D721Med (cell line): ENCODE results near the gene TWF2.

Source experiments
- DNase-seq: peaks from one replicate; pipeline ENCODE4 v3.0.0; 2011; ENCODE audit warnings: low spot score; ENCODE audit not compliant: insufficient read length
- FAIRE-seq: peaks from 2 replicates; lab custom pipeline; 2011; peaks lifted over from hg19 to GRCh38; lab: Jason Lieb, UNC
- CTCF ChIP-seq: IDR thresholded peaks from 2 replicates; pipeline ENCODE4 v1.5.1; 2012; ENCODE audit warnings: mild to moderate bottlenecking, control low read depth; ENCODE audit not compliant: insufficient read depth; ENCODE audit errors: missing control alignments

Gene TWF2

DNA sequence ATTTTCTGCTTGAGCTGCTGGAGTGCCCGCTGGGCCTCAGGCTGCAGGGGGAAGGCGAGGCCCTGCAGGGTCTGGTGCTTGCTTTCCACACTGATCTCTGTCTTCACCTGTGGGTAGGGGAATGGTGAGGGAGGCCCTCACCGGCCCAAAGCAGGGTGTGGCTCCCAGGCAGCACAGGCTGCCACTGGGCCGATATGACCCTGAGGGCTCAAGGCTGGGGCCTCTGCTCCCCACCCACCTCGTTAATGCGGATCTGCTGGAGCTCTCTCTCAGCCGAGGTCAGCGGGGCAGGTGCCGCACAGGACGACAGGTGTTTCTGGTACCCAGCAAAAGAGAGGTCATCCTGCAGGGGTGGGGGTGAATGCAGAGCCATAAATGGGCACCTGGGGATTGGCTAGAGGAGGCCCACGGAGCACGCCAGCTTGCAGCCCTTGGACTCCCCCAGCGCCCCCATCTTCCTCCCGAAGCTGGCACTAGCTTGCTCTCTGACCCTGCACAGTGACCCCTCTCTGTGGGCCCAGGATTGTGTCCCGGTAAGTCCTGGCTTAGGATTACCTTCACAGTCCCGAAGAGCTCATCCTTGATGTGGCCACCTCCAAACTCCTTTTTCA, 8.0 kb downstream of the TWF2 start:
- TF ChIP-seq CTCF = no peak
- DNase-seq (no peak), FAIRE-seq (no peak)

- TF ChIP-seq CTCF = no peak
- FAIRE-seq (no peak), DNase-seq (no peak)
These were observed 8.5 kb downstream of the TWF2 start for GRCh38 chr3:52230461-52230860.

DNA sequence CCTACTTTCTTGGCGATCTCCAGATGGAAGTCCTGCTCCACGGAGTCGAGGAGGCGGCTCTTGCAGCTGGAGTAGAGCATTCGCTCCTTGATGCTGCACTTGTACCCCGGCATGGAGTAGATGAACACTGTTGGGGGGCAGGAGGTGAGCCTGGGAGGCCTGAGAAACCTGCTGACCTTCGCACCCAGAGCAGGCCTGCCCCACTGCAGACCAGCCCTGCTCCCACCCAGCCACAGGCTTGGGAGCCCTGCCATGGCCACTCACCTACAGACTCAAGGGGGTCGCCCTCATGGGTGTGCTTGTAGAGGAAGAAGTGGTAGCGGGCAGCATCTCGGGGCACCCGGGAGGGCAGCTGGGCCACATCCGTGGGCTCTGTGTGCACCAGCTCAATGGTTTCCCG, 9.3 kb downstream of the TWF2 start:
- FAIRE-seq (no peak), DNase-seq (no peak)
- no peak for TF ChIP-seq CTCF

- FAIRE-seq = no peak
These were observed 10.1 kb downstream of the TWF2 start for GRCh38 chr3:52228751-52229291.

GRCh38 chr3:52228266-52228665, 10.7 kb downstream of the TWF2 start:
- DNase-seq = no peak
- no peak for FAIRE-seq
- TF ChIP-seq CTCF = no peak

More at GRCh38 chr3:52228751-52229291, 10.1 kb downstream of the TWF2 start:
- DNase-seq = no peak
- TF ChIP-seq CTCF = no peak

DNA sequence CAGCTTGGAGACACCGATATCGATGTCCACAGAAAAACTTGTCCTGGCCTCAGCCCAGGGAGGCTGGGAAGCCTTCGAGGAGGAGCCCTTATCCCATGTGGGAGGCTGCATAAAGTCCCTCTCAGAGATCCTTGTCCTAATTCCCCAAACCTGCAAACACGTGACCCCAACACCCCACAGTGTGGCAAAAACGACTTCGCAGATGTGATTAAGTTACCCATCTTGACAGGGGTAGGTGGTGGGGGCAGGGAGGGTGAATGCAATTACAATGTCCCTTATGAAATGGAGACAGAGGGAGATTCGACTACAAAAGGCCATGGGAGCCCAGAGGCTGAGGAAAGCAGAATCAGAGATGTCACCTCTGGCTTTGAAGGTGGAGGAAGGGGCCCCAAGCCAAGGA, 11.2 kb downstream of the TWF2 start:
- TF ChIP-seq CTCF = no peak
- DNase-seq (no peak), FAIRE-seq (no peak)

DNA sequence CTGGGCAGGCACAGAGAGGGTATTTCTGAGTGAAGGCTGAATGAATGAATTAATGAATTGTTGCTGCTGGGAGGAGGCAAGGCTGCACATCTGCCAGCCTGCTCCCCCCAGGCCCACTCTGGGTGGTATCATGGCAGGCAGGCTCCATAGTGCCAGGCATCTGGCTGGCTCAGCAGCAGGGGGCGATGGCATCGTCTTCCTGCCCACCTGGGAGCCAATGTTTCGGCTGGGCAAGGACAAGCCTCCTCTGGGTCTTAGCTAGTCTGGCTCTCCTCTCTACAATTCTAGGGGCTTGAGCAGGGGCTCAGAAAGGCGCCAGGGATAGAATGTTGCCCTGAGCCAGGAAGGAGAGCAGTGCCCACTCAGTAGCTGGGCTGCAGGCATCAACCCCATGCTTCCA, 11.8 kb downstream of the TWF2 start:
- DNase-seq = no peak
- no peak for TF ChIP-seq CTCF

More for the DNA sequence above, 11.8 kb downstream of the TWF2 start:
- no peak for FAIRE-seq
